LoVo (cell line): Measurements from ENCODE around the gene ZCCHC8.
"Not testable (repeated sequence)": the region's sequence is repeated elsewhere in the genome, so short reads cannot be mapped to it uniquely, and the experiment has no call there.

Experiments used
- DNase-seq: peaks from one replicate; pipeline ENCODE4 v3.0.0-alpha.2; 2016; ENCODE audit warnings: low spot score

ZCCHC8 gene

DNA sequence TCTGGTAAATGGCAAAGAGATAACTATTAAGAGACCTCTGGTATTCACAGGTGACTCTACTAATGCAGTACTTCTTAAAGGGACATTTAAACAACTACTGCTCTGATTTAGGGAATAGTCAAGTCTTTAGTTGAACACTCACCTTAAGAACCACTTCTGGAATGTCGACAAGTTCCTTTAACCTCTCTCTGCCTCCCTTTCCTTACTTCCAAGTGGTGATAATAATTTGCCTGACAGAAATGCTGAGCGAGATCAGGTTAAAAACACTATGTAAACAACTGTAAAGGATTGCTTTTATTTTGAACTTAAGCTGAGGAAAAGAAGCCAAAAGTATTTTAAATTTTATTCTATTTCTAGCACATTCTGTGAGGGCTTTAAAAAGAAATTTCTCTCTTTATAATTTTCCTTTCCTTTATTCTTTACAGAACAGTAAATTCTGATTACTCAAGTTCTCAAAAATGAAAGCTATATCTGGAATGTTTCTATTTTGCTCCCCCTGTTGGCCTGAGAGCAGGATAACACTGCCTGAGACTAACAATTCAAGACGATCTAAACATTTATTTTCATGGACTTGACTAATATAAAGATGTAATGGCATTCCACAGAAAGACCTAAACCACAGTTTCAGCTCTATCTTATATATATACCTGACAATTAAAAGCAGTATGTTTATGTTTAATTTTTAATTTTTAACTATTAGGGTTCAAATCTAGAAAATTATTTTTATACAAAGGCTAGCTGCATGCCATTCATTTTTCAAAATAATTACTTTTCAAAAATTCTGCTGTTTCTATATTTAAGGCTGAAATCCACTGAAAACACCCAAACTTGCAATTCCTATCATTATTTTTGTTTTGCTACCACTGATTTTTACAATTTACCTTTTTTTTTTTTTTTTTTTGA, 29.2 kb downstream of the ZCCHC8 start:
- peak; percentile 72 for DNase-seq

DNA sequence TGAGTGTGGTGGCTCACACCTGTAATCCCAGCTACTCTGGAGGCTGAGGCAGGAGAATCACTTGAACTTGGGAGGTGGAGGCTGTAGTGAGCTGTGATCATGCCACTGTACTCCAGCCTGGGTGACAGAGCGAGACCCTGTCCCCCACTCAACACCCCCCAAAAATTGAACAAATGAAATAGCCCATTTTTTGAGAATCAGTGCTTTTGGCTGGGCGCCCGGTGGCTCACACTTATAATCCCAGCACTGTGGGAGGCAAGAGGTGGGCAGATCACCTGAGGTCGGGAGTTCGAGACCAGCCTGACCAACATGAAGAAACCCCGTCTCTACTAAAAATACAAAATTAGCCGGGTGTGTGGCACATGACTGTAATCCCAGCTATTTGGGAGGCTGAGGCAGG, 30.2 kb downstream of the ZCCHC8 start:
- not testable (repeated sequence) for DNase-seq

DNA sequence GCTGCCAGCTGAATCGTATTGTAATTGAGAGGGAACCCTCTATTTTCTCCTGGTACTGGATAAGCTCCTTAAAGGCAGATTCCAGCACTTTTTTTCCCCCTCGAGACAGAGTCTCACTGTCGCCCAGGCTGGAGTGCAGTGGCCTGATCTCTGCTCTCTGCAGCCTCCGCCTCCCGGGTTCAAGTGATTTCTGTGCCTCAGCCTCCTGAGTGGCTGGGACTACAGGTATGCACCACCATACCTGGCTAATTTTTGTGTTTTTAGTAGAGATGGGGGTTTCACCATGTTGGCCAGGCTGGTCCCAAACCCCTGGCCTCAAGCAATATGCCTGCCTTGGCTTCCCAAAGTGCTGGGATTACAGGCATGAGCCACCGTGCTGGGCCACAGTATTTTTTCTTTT, 30.9 kb downstream of the ZCCHC8 start:
- not testable (repeated sequence) for DNase-seq

DNA sequence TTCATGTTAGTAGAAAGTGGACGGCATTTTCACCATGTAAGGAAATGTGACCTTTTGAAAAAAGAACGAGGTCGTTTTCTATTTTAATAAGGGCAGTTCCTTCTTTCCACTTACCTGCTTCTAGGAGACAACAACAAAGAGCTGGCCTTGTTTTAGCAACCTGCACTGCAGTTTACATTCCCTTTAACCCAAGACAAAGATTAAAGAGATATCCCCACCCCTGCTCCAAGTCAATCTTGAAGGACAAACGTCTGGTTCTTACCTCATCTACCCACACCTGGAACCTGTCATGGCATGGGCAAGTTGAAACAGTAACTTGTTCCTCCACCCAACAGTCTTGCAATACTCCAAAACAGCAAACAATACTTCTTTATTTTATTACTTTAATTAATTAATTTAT, 32.7 kb downstream of the ZCCHC8 start:
- no peak for DNase-seq

DNA sequence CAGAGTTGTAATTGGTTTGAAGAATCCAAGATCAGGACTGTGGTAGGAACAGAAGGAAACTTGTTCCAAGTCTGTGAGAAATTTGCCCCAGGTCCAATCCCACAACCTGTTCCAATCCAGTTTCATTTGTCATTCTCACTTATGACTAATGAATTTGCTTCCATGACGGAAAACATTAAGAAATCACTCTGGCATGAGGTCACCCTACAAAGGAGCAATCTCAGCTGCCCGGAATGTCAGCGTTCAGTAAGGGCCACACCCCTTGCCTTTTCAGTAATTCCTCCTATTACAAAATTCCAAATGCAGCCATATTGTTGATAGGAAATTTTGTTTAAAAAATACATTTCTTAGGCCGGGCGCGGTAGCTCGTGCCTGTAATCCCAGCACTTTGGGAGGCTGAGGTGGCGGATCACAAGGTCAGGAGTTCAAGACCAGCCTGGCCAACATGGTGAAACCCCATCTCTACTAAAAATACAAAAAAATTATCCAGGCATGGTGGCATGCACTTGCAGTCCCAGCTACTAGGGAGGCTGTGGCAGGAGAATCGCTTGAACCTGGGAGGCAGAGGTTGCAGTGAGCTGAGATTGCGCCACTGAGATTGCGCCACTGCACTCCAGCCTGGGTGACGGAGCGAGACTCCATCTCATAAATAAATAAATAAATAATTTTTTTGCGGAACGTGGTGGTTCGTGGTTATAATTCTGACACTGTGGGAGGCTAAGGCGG, 36.3 kb downstream of the ZCCHC8 start:
- DNase-seq: peak; percentile 89

DNA sequence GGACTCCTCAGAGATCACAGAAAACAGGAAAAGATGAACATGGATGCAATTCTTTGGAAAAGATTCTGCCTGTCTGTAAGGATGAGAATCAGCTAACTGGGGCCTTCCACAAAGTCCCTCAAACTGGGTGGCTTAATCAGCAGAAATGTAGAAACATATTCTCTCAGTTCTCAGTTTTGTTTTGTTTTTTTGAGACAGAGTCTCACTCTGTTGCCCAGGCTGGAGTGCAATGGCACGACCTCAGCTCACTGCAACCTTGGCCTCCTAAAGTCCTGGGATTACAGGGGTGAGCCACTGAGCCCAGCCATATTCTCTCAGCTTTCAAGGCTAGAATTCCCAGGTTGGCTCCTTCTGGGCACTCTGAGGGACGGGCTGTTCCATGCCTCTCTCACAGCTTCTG, 40.1 kb downstream of the ZCCHC8 start:
- no peak for DNase-seq

DNA sequence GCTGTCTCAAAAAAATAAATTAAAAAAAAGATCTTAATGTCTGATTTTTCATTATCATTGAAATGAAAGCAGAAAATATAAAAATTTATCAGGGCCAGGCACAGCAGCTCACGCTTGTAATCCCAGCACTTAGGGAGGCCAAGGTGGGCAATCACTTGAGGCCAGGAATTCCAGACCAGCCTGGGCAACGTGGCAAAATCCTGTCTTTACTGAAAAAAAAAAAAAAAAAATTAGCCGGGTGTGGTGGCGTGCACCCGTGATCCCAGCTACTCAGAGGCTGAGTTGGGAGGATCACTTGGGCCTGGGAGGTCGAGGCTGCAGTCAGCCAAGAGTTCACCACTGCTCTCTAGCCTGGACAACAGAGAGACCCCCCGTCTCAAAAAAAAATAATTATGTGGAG, 40.7 kb downstream of the ZCCHC8 start:
- no peak for DNase-seq

DNA sequence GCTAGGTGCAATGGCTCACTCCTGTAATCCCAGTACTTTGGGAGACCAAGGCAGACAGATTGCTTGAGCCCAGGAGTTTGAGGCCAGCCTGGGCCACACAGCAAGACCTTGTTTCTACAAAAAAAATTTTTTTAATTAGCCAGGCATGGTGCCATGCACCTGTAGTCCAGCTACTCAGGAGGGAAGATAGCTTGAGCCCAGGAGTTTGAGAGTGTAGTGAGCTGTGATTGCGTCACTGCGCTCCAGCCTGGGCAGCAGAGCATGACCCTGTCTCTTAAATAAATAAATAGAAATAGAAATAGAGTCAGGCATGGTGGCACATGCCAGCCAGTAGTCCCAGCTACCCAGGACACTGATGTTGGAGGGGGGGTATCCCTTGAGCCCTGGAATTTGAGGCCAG, 41.5 kb downstream of the ZCCHC8 start:
- DNase-seq: no peak

DNA sequence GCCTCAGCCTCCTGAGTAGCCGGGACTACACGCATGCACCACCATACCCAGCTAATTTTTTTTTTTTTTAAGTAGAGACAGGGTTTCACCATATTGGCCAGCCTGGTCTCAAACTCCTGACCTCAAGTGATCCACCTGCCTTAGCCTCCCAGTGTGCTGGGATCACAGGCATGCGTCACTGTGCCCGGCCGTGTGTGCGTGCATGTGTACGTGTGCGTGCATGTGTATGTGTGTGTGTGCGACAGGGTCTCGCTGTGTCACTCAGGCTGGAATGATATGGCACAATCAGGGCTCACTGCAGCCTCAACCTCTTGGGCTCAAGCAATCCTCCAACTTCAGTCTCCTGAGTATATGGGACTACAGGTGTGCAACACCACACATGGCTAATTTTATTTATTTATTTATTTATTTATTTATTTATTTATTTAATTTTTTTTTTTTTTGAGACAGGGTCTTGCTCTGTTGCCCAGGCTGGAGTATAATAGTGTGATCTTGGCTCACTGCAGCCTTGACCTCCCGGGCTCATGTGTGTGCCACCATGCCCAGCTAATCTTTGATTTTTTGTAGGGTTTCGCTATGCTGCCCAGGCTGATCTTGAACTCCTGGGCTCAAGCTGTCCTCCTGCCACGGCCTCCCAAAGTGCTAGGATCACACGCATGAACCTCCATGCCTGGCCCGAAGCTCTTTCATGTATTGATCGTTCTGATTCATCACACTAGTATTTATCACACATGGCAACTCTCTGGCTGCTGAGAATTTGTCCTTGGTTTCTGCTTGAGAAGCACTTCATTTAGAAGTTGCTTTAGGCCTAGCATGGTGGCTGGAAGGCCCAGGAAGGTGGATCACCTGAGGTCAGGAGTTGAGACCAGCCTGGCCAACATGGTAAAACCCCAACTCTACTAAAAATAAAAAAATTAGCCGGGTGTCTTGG, 42.4 kb downstream of the ZCCHC8 start:
- no peak for DNase-seq

DNA sequence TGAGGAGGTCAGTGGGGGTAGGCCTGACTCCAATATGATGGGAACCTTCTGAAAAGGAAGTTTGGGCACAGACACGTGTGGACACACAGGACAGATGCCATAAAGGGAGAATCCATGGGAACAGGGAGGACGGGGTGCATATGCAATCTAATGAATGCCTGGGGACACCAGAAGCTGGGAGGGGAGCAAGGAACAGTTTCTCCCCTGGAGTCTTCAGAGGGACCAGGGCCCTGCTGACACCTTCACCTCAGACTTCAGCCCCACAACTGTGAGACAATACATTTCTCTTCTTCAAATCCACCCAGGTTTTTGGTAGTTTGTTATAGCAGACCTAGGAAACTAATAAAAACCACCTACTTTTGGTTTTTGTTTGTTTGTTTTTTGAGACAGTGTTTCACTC, 43.1 kb downstream of the ZCCHC8 start:
- DNase-seq: no peak

DNA sequence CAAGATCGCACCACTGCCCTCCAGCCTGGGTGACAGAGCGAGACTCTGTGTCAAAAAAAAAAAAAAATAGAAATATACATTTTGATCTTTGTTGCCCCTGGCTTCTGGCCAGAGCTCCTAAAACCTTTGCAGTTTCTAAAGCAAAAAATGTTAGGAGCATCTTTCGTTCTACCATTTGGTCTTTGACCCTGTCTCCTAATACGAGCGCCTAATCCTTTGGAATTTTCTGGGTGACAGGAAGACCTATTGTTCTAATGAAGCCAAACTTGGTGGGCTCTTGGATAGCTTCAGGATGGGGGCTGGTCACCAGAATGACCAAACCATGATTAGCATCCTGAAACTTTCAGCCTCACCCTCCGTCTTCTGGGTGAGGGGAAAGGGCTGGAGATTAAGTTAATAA, 46.0 kb downstream of the ZCCHC8 start:
- DNase-seq: no peak

DNA sequence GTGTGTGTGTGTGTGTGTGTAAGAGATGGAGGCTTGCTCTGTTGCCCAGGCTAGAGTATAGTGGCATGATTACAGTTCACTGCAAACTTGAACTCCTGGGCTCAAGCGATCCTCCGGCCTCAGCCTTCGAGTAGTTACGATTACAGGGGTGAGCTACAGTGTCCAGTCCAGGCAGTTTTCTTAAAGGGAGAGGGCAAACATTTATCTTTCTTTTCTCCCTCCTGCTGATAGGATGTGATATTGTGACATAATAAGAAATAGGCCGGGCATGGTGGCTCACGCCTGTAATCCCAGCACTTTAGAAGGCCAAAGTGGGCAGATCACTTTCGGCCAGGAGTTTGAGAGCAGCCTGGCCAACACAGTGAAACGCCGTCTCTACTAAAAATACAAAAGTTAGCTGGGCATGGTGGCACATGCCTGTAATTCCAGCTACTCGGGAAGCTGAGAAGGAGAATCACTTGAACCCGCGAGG, 46.4 kb downstream of the ZCCHC8 start:
- no peak for DNase-seq

DNA sequence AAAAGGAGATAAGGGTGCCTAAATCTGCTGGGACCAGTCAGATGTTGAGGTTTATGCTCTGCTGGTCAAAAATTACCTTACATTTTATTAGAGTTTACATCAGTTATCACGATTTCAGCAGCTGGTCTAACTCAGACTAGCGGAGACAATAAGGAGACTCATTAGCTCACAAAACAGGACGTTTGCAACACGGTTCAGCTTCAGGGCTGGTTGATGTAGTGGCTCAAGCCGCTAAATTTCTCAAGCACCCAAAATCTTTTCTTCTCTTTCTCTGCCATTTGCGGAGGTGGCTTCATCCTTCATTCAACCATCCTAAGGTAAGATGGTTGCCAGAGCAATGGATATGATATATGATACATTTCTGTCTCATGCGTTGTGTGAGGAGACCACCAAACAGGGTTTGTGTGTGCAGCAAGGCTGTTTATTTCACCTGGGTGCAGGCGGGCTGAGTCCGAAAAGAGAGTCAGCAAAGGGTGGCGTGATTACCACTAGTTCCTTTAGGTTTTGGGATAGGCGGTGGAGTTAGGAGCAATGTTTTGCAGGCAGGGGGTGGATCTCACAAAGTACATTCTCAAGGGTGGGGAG, 47.9 kb downstream of the ZCCHC8 start:
- DNase-seq: no peak

DNA sequence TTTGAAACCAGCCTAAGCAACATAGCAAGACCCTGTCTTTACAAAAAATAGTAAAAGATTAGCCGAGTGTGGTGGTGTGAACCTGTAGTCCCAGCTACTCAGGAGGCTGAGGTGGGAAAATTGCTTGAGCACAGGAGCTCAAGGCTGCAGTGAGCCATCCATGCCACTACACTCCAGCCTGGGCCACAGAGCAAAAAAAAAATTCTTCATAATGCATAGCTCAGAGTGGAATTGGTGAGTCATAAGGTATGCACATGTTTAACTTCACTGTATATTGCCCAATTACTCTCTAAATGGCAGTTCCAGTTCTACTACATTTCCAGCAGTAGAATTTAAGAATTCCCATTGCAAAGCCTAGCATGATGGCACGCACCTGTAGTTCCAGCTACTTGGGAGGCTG, 51.4 kb downstream of the ZCCHC8 start:
- DNase-seq: peak; percentile 85

DNA sequence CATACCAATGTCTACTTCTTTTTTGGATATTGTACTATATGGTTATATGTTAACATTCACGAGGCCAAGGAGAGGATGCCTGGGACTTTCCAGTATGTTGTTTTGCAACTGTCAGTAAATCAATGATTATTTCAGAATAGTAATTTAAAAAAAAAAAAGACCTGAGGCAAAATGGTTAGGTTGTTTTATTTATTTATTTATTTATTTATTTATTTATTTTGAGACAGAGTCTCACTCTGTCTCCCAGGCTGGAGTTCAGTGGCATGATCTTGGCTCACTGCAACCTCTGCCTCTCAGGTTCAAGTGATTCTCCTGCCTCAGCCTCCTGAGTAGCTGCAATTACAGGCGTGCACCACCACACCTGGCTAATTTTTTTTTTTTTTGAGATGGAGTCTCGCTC, 52.9 kb downstream of the ZCCHC8 start:
- not testable (repeated sequence) for DNase-seq

DNA sequence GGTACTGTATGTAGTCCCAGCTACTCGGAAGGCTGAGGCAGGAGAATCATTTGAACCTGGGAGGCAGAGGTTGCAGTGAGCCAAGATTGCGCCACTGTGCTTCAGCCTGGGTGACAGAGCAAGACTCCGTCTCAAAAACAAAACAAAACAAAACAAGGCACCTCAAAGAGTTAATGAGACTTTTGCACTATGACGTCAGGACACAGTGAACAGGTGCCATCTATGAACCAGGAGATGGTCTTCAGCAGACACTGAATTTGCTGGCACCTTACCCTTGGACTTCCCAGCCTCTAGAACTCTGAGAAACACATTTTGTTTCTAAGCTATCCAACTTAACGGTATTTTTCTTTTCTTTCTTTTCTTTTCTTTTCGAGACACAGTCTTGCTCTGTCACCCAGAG, 54.3 kb downstream of the ZCCHC8 start:
- DNase-seq: not testable (repeated sequence)

DNA sequence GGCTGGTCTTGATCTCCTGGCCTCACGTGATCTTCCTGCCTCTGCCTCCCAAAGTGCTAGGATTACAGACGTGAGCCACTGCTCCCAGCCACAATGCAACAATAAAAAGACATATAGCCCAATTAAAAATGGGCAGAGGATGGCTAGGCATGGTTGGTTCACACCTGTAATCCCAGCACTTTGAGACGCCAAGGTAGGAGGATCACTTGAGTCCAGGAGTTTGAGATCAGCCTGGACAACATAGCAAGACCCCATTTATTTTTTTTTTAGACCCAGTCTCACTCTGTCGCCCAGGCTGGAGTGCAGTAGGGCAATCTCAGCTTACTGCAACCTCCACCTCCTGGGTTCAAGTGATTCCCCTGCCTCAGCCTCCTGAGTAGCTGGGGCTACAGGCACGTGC, 56.7 kb downstream of the ZCCHC8 start:
- DNase-seq: not testable (repeated sequence)

DNA sequence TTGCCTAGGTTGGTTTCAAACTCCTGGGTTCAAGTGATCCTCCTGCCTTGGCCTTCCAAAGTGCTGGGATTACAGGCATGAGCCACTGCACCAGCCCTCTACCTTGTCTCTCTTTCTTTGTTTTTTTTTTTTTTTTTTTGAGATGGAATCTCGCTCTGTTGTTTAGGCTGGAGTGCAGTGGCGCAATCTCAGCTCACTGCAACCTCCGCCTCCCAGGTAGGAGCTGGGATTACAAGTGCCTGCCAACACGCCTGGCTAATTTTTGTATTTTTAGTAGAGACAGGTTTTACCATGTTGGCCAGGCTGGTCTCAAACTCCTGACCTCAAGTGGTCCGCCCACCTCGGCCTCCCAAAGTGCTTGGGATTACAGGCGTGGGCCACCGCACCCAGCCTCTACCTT, 61.9 kb downstream of the ZCCHC8 start:
- DNase-seq: not testable (repeated sequence)

DNA sequence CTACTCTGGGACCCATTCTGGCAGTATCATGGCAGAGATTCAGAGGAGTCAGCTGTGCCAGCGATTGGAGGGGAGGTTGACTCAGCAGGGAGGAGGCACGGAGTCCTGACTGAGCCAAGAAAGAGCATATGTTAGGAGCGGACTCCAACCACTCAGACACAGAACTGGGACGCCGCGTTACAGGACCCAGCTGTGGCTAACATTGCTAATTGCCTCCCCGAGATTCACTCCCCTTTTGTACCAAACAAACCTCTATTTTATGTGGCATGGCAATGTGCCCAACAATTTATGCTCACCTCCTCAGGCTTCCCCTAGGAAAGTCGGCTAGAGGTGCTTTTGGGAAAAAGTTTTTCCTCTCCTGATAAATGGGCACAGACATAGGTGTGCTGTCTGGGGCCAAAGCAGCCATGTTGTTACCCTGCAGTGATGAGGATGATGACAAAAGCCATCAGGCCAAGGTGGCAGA, 63.0 kb downstream of the ZCCHC8 start:
- DNase-seq: peak; percentile 35

DNA sequence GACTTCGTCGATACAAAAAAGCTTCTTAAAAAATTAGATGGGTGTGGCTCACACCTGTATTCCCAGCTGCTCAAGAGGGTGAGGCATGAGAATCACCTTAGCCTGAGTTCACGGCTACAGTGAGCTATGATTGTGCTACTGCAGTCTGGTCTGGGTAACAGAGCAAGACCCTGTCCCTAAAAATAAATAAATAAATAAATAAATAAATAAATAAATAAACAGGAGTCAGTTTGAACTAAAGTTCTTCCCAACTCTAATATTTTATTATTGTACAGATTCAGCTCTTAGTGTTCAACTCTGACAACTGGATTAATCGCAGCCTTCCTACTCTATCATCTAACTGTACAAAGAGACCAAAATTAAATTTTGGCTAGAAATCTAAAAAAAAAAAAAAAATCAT, 65.5 kb downstream of the ZCCHC8 start:
- DNase-seq: no peak

DNA sequence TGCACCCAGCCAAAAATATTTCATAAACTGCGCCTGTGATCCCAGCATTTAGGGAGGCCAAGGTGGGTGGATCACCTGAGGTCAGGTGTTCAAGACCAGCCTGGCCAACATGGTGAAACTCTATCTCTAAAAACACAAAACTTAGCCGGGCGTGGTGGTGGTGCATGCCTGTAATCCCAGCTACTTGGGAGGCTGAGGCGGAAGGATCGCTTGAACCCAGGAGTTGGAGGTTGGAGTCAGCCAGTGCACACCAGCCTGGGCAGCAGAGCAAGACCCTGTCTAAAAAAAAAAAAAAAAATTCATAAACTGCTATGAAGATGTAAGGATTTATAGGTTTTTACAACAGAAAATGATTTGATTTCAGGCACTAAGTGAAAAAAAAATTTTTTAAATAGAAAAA, 71.7 kb downstream of the ZCCHC8 start:
- DNase-seq: not testable (repeated sequence)

DNA sequence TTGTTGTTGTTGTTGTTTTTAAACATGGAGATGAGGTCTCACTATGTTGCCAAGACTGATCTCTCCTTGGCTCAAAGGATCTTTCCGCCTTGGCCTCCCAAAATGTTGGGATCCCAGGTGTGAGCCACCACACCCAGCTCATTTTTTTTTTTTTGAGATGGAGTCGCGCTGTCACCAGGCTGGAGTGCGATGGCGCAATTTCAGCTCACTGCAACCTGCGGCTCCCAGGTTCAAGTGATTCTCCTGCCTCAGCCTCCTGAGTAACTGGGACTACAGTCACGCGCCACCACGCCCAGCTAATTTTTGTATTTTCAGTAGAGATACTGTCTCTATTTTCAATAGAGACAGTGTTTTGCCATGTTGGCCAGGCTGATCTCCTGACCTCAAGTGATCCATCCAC, 73.3 kb downstream of the ZCCHC8 start:
- no peak for DNase-seq
